Measurements from ENCODE around the gene IFI6. TPM values are rescaled to one million over a fixed set of nuclear protein-coding genes. Genes with fewer than 3 reads are reported as not detected.

The IFI6 gene
- total RNA-seq, 1 experiment from 2014 or later, result 426 TPM

DNA sequence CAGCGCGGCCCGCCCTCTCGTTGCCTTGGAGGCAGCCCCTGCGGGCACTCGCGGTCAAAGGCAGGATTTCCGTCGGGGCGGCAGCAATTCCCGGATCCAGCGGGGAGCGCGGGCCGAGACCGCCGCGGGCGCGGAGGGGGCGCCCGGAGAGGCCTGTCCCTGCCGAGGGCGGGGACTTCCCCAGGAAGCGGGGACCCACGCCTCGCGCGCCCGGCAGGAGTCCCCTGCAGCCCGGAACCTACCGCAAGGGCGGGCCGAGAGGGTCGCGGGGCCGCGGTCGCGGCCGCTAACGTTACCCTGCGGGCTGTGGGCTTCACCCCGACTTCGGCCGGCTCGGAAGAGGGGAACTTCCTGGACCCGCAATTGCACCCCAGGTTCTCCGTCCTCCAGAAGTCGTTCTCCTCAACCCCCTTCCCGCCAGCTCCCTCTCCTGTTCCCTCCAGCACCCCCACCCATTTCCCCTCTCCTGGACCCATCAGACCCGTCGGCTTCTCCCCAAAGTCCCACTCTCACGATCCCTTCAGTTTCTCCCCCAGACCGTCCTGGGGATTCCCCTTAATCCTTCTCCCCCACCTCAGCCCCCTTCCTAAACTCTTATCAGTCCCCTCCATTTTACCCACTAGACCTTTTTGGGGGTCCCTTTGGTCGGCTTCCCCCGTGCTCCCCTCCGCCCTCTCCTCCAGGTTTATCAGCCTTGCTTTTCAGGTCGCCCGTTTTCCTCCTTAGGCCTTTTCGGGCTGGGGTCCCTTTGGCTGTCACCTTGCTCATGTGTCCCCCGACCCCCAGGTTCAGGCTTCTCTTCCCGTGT is 37.6 kb downstream of the IFI6 start:
- H3K4me1 Mint-ChIP-seq (ENCODE audit: low read depth, unreplicated experiment), result no peaks in the 10 kb centered on the region
- CTCF ChIA-PET, result no interaction called here
- BruUV-seq (replicated peaks), result no TSS peak
- H3K27me3 Mint-ChIP-seq (ENCODE audit: unreplicated experiment), result peaks cover 82% of the 10 kb centered on the region
- no peaks in the 10 kb centered on the region for H3K9me3 Mint-ChIP-seq (ENCODE audit: low read depth, unreplicated experiment)
- TF ChIP-seq CTCF (IDR thresholded peaks at IDR 0.05; ENCODE audit: unreplicated experiment), result no peak
- no peak for DNase-seq
- H3K36me3 Mint-ChIP-seq (ENCODE audit: insufficient read depth, unreplicated experiment), result no peaks in the 10 kb centered on the region
- intact Hi-C loops (cut with micrococcal nuclease; ENCODE audit: unreplicated experiment), result no loop called here
- H3K4me3 Mint-ChIP-seq (ENCODE audit: low read depth, unreplicated experiment), result peak overlapping the region; percentile 33
- peak overlapping the region; percentile 65 for H3K27ac Mint-ChIP-seq (ENCODE audit: unreplicated experiment)

GRCh38 chr1:27633640-27634176 is 38.3 kb downstream of the IFI6 start:
- H3K9me3 Mint-ChIP-seq (ENCODE audit: low read depth, unreplicated experiment), result no peaks in the 10 kb centered on the region
- peaks cover 88% of the 10 kb centered on the region for H3K27me3 Mint-ChIP-seq (ENCODE audit: unreplicated experiment)
- CTCF ChIA-PET, result no interaction called here
- intact Hi-C loops (cut with micrococcal nuclease; ENCODE audit: unreplicated experiment), result no loop called here
- no peaks in the 10 kb centered on the region for H3K36me3 Mint-ChIP-seq (ENCODE audit: insufficient read depth, unreplicated experiment)
- DNase-seq, result no peak
- H3K4me1 Mint-ChIP-seq (ENCODE audit: low read depth, unreplicated experiment), result no peaks in the 10 kb centered on the region
- H3K4me3 Mint-ChIP-seq (ENCODE audit: low read depth, unreplicated experiment), result no peak overlapping the region
- TF ChIP-seq CTCF (IDR thresholded peaks at IDR 0.05; ENCODE audit: unreplicated experiment), result no peak
- no peak overlapping the region for H3K27ac Mint-ChIP-seq (ENCODE audit: unreplicated experiment)
- BruUV-seq (replicated peaks), result no TSS peak

DNA sequence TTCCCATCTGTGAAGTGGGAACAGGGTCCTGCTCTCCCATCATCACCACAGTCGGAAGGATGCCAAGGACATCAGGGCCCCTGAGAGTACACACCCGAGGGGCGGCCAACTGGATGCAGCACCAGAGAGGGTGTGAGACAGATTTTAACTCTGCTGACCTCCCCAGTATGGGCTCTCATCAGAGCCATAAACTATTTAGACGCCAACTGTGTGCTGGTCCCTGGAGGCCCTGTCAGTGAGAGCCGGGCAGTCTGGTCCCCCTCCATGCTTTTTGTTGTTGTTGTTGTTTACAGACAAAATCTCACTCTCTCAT is 38.7 kb downstream of the IFI6 start:
- Mint-ChIP-seq H3K36me3 (ENCODE audit: insufficient read depth, unreplicated experiment) (no peaks in the 10 kb centered on the region), H3K4me3 (ENCODE audit: low read depth, unreplicated experiment) (no peak overlapping the region), H3K27me3 (ENCODE audit: unreplicated experiment) (peaks cover 88% of the 10 kb centered on the region), H3K4me1 (ENCODE audit: low read depth, unreplicated experiment) (no peaks in the 10 kb centered on the region), H3K9me3 (ENCODE audit: low read depth, unreplicated experiment) (no peaks in the 10 kb centered on the region), H3K27ac (ENCODE audit: unreplicated experiment) (no peak overlapping the region)
- CTCF ChIA-PET, result no interaction called here
- DNase-seq, result no peak
- intact Hi-C loops (cut with micrococcal nuclease; ENCODE audit: unreplicated experiment), result no loop called here
- no TSS peak for BruUV-seq (replicated peaks)
- TF ChIP-seq CTCF (IDR thresholded peaks at IDR 0.05; ENCODE audit: unreplicated experiment), result no peak

GRCh38 chr1:27632387-27633297 is 39.4 kb downstream of the IFI6 start:
- H3K27ac Mint-ChIP-seq (ENCODE audit: unreplicated experiment), result no peak overlapping the region
- H3K4me1 Mint-ChIP-seq (ENCODE audit: low read depth, unreplicated experiment), result no peaks in the 10 kb centered on the region
- peaks cover 83% of the 10 kb centered on the region for H3K27me3 Mint-ChIP-seq (ENCODE audit: unreplicated experiment)
- DNase-seq, result no peak
- CTCF ChIA-PET, result interaction anchor here (0.7 kb wide), 1 partner anchor 15 kb away, joined by 5 read pairs; no protein-coding TSS in a partner anchor
- BruUV-seq (replicated peaks), result no TSS peak
- intact Hi-C loops (cut with micrococcal nuclease; ENCODE audit: unreplicated experiment), result no loop called here
- H3K36me3 Mint-ChIP-seq (ENCODE audit: insufficient read depth, unreplicated experiment), result no peaks in the 10 kb centered on the region
- H3K9me3 Mint-ChIP-seq (ENCODE audit: low read depth, unreplicated experiment), result no peaks in the 10 kb centered on the region
- no peak for TF ChIP-seq CTCF (IDR thresholded peaks at IDR 0.05; ENCODE audit: unreplicated experiment)
- no peak overlapping the region for H3K4me3 Mint-ChIP-seq (ENCODE audit: low read depth, unreplicated experiment)
